HCT116 (cell line): Measurements from ENCODE around the gene ITSN1. TPM values are rescaled to one million over a fixed set of nuclear protein-coding genes. Genes with fewer than 3 reads are reported as not detected.

ENCODE experiments used
- ATAC-seq: fragments of 200-7000 bp; cut with Tn5 transposase; 2 replicates; pipeline ENCODE4 v1.9.1; 2020; ENCODE audit warnings: mild to moderate bottlenecking, moderate library complexity
- BruUV-seq: library from RNA; stranded (reverse); fragments of 400-500 nt; replicated peaks from 2 replicates; lab custom pipeline; 2021; lab: Mats Ljungman, UMichigan
- CTCF ChIA-PET: fragments of 300-600 bp; sonication (Branson Sonifier 250); formaldehyde crosslinking; loops from one replicate; lab custom pipeline; 2021; ENCODE audit warnings: antibody characterized with exemption; lab: Charles Lee
- POLR2A ChIA-PET: fragments of 300-600, 350-600 bp; sonication (Branson Sonifier 250); formaldehyde crosslinking; loops from one replicate; lab custom pipeline; 2021; ENCODE audit warnings: antibody characterized with exemption; lab: Charles Lee
- RAD21 ChIA-PET, 2 experiments: fragments of 300-600 bp; sonication (Branson Sonifier 250); formaldehyde crosslinking; loops; one replicate each; lab custom pipeline; 2023; ENCODE audit warnings: low total read pairs in 2 of 2; ENCODE audit not compliant: uncharacterized antibody in 2 of 2, unreplicated experiment in 2 of 2, low non-redundant PET in 1 of 2; lab: Charles Lee
- DNase-seq: peaks from one replicate; pipeline ENCODE4 v3.0.0-alpha.2; 2010; ENCODE audit warnings: low read depth, low spot score
- H2AFZ ChIP-seq: fragments of 200-600 bp; shearing (Covaris generic), sonication (generic); 2 replicates; pipeline ENCODE4 v1.6.1; 2017; ENCODE audit warnings: low read depth, mixed run types, mixed read lengths, antibody characterized with exemption, low read length; ENCODE audit not compliant: poor library complexity, severe bottlenecking
- H3K27ac ChIP-seq: 2 replicates; pipeline ENCODE4 v1.5.1; 2012; ENCODE audit warnings: low read depth, low read length
- H3K27me3 ChIP-seq: fragments of 200-600 bp; sonication (generic); 2 replicates; pipeline ENCODE4 v1.6.1; 2016; ENCODE audit warnings: mixed run types, low read length, mixed read lengths; ENCODE audit not compliant: insufficient read depth
- H3K36me3 ChIP-seq, 2 experiments: fragments of 200-500 bp in 1 of 2; fragments of 200-600 bp in 1 of 2; sonication (Bioruptor generic) in 1 of 2; sonication (generic) in 1 of 2; 2 replicates each; pipeline versions ENCODE4 v1.5.1 to v1.6.1; 2014 to 2016; ENCODE audit warnings: low read length in 2 of 2, inconsistent platforms in 1 of 2, mixed read lengths in 1 of 2, mixed run types in 1 of 2; ENCODE audit not compliant: insufficient read depth in 2 of 2, control insufficient read depth in 1 of 2
- H3K4me1 ChIP-seq, 2 experiments: fragments of 200-600 bp in 1 of 2; sonication (generic) in 1 of 2; 2 replicates each; pipeline versions ENCODE4 v1.5.1 to v1.6.1; 2012 to 2017; ENCODE audit warnings: low read length in 2 of 2, inconsistent platforms in 1 of 2, mild to moderate bottlenecking in 1 of 2, mixed read lengths in 1 of 2, mixed run types in 1 of 2, moderate library complexity in 1 of 2; ENCODE audit not compliant: insufficient read depth in 2 of 2, control insufficient read depth in 1 of 2
- H3K4me2 ChIP-seq: fragments of 200-600 bp; sonication (generic); 2 replicates; pipeline ENCODE4 v1.6.1; 2017; ENCODE audit warnings: mixed run types, low read length, mixed read lengths
- H3K4me3 ChIP-seq, 2 experiments: fragments of 200-600 bp in 1 of 2; sonication (generic) in 1 of 2; replicated peaks in 1 of 2; 2 replicates each; pipeline ENCODE4 v1.5.1; 2011 to 2016; ENCODE audit warnings: low read length in 2 of 2, control low read depth in 1 of 2, low read depth in 1 of 2, mild to moderate bottlenecking in 1 of 2, mixed read lengths in 1 of 2, mixed run types in 1 of 2
- H3K79me2 ChIP-seq: fragments of 200-600 bp; sonication (generic); 2 replicates; pipeline ENCODE4 v1.6.1; 2017; ENCODE audit warnings: mild to moderate bottlenecking, mixed run types, low read length, moderate library complexity, mixed read lengths; ENCODE audit not compliant: insufficient read depth
- H3K9ac ChIP-seq: fragments of 200-600 bp; sonication (generic); 2 replicates; pipeline ENCODE4 v1.6.1; 2016; ENCODE audit warnings: low read length, mixed read lengths
- H3K9me2 ChIP-seq: fragments of 200-600 bp; sonication (generic), shearing (Covaris generic); 2 replicates; pipeline ENCODE4 v1.6.1; 2017; ENCODE audit warnings: mixed run types, mild to moderate bottlenecking, moderate library complexity; ENCODE audit not compliant: insufficient read depth
- H3K9me3 ChIP-seq, 2 experiments: fragments of 200-500 bp in 1 of 2; fragments of 200-600 bp in 1 of 2; sonication (Bioruptor generic) in 1 of 2; sonication (generic) in 1 of 2; 2 replicates each; pipeline ENCODE4 v1.6.1; 2014 to 2017; ENCODE audit warnings: low read length in 2 of 2, mixed read lengths in 2 of 2, inconsistent platforms in 1 of 2, low read depth in 1 of 2, mild to moderate bottlenecking in 1 of 2, mixed run types in 1 of 2, moderate library complexity in 1 of 2; ENCODE audit not compliant: control insufficient read depth in 1 of 2, insufficient read depth in 1 of 2
- H4K20me1 ChIP-seq: fragments of 200-600 bp; sonication (generic), shearing (Covaris generic); 2 replicates; pipeline ENCODE4 v1.6.1; 2017; ENCODE audit warnings: mixed run types, mild to moderate bottlenecking, moderate library complexity; ENCODE audit not compliant: insufficient read depth
- CBX3 ChIP-seq: IDR thresholded peaks from 2 replicates; pipeline ENCODE4 v1.6.1; 2012; ENCODE audit warnings: low read depth
- CEBPB ChIP-seq: IDR thresholded peaks from 2 replicates; pipeline ENCODE4 v1.6.1; 2012; ENCODE audit warnings: low read depth
- EGR1 ChIP-seq: IDR thresholded peaks from 2 replicates; pipeline ENCODE4 v1.6.1; 2012; ENCODE audit warnings: low read depth
- ELF1 ChIP-seq: IDR thresholded peaks from 2 replicates; pipeline ENCODE4 v1.6.1; 2012; ENCODE audit warnings: low read depth, borderline replicate concordance
- EZH2 ChIP-seq: fragments of 200-600 bp; sonication (generic); IDR thresholded peaks from 2 replicates; pipeline ENCODE4 v1.6.1; 2017; ENCODE audit warnings: antibody characterized with exemption, mixed run types
- EZH2phosphoT487 ChIP-seq: fragments of 200-600 bp; IDR thresholded peaks from 2 replicates; pipeline ENCODE4 v1.6.1; 2018; ENCODE audit warnings: antibody characterized with exemption, borderline replicate concordance
- FOSL1 ChIP-seq: IDR thresholded peaks from 2 replicates; pipeline ENCODE4 v1.6.1; 2012; ENCODE audit warnings: low read depth
- POLR2A ChIP-seq: IDR thresholded peaks from 2 replicates; pipeline ENCODE4 v1.7.0; 2011; ENCODE audit warnings: borderline replicate concordance; ENCODE audit not compliant: insufficient read depth, insufficient read length; ENCODE audit errors: extremely low read depth
- POLR2AphosphoS5 ChIP-seq: IDR thresholded peaks from 2 replicates; pipeline ENCODE4 v1.6.1; 2011; ENCODE audit warnings: mild to moderate bottlenecking, low read depth, low read length, moderate library complexity
- RAD21 ChIP-seq: IDR thresholded peaks from 2 replicates; pipeline ENCODE4 v1.6.1; 2012; ENCODE audit warnings: low read depth, mild to moderate bottlenecking
- SIN3A ChIP-seq: IDR thresholded peaks from 2 replicates; pipeline ENCODE4 v1.6.1; 2012; ENCODE audit warnings: low read depth
- SP1 ChIP-seq: IDR thresholded peaks from 2 replicates; pipeline ENCODE4 v1.6.1; 2012; ENCODE audit warnings: low read depth
- SRF ChIP-seq: IDR thresholded peaks from 2 replicates; pipeline ENCODE4 v1.6.1; 2012; ENCODE audit warnings: low read depth
- TCF7L2 ChIP-seq: IDR thresholded peaks from 2 replicates; pipeline ENCODE4 v1.7.0; 2011; ENCODE audit warnings: borderline replicate concordance, inconsistent platforms; ENCODE audit not compliant: insufficient read depth, insufficient read length; ENCODE audit errors: extremely low read depth
- YY1 ChIP-seq: IDR thresholded peaks from 2 replicates; pipeline ENCODE4 v1.6.1; 2011; ENCODE audit warnings: low read length, low read depth, moderate library complexity, mild to moderate bottlenecking; ENCODE audit not compliant: insufficient replicate concordance; ENCODE audit errors: extremely low read depth
- ZFX ChIP-seq: fragments of 450-650 bp; IDR thresholded peaks from 2 replicates; pipeline ENCODE4 v1.6.1; 2017
- ZNF274 ChIP-seq: fragments of 200-500 bp; sonication (Bioruptor generic); IDR thresholded peaks from 2 replicates; pipeline ENCODE4 v1.6.1; 2014; ENCODE audit warnings: mild to moderate bottlenecking, low read depth, low read length, inconsistent platforms
- intact Hi-C: fragments of 100-400 bp; cut with micrococcal nuclease; formaldehyde crosslinking; loops from 2 replicates; pipeline ENCODE4 v1.10.0; 2022
- total RNA-seq: library from RNA; stranded (reverse); gene quantifications from one replicate; pipeline ENCODE4 v1.2.1, GENCODE V29; 2021; ENCODE audit not compliant: unreplicated experiment
- TF ChIP-seq, protein P1 (sequence below): IDR thresholded peaks from 2 replicates; pipeline ENCODE4 v1.6.1; 2012
- TF ChIP-seq, protein P2 (sequence below), 3 experiments: fragments of 200-600 bp in 1 of 3; sonication (generic) in 1 of 3; IDR thresholded peaks in 2 of 3; conservative IDR thresholded peaks in 1 of 3; 2 replicates each; pipeline ENCODE4 v1.5.1; 2012 to 2017; ENCODE audit warnings: low read depth in 2 of 3, low read length in 2 of 3, antibody characterized with exemption in 1 of 3, borderline replicate concordance in 1 of 3, control low read depth in 1 of 3, mild to moderate bottlenecking in 1 of 3, mixed read lengths in 1 of 3, mixed run types in 1 of 3, moderate library complexity in 1 of 3; ENCODE audit not compliant: insufficient read depth in 1 of 3
- TF ChIP-seq, protein P3 (sequence below): IDR thresholded peaks from 2 replicates; pipeline ENCODE4 v1.6.1; 2012
- TF ChIP-seq, protein P4 (sequence below): IDR thresholded peaks from 2 replicates; pipeline ENCODE4 v1.6.1; 2012; ENCODE audit warnings: low read depth

The ITSN1 gene
- total RNA-seq, 1 experiment from 2014 or later: 25.8 TPM

DNA sequence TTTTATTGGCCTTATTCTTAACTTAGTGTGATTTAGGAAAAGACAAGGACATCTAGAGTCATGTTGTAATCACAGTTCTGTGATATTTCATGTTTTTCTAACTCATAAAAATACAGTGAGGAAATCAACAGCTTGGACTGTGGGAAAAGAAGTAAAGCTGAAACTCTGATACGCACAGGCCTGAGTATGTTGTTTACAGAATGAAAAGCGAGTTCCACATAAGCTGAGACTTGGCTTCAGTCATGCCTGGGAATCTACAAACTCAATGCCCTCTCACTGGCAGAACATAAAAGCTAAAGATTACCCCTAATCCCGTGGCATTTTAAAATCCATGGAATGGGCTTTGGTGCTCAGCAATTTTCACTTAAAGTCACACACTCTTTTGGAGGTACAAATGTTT is 296.9 kb downstream of the ITSN1 start (continued):
- TF ChIP-seq TCF7L2 (no peak), POLR2AphosphoS5 (no peak), ELF1 (no peak)
- TF ChIP-seq, all 23 proteins: peak for 0

DNA sequence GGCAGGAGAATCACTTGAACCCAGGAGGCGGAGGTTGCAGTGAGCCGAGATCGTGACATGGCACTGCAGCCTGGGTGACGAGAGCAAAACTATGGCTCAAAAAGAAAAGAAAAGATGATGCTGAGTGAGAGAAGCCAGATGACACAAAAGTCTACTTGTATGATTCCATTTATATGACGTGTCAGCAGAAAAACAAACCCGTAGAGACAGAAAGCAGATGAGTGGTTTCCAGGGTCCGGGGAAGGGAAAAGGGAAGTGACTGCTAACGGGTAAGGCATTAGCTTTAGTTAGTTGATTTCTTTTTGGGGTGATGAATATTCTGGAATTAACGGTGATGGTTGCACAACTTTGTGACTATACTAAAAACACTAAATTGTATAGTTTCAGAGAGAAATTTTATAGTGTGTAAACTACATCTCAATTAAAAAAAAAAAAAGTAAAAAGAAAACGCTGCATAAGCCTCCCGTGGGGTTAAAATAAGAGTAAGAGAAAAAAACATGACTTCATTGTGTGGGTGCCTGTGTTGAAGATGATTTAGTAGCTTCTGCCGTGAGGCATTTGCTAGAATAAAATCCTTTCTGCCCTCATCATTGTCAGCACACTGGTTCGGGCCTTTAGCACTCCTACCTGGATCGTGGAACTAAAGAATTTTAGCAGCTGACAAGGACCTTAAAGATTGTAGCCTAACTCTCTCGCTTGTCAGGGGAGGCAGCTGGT is 298.0 kb downstream of the ITSN1 start:
- Histone ChIP-seq H2AFZ (no peak overlapping the region), H3K9me2 (no peaks in the 10 kb centered on the region), H3K4me3 (no peak overlapping the region), H3K36me3 (no peaks in the 10 kb centered on the region), H3K4me1 (0 out of 4 replicates have a peak, but pooled peaks cover 0 to 3% of the 10 kb centered on the region in 2 experiments), H3K9ac (no peak overlapping the region), H4K20me1 (no peaks in the 10 kb centered on the region), H3K4me2 (no peak overlapping the region), H3K27ac (no peak overlapping the region), H3K9me3 (no peaks in the 10 kb centered on the region), H3K79me2 (no peaks in the 10 kb centered on the region), H3K27me3 (no peaks in the 10 kb centered on the region)
- ChIA-PET CTCF (interaction anchor here (2.5 kb wide), 1 partner anchor 16 kb away, joined by 8 read pairs; no protein-coding TSS in a partner anchor), RAD21 (no interaction called here), POLR2A (interaction anchor here (0.6 kb wide), 1 partner anchor 15 kb away, joined by 7 read pairs; no protein-coding TSS in a partner anchor)
- intact Hi-C loops: loop anchor here (10.0 kb wide), 1 partner anchor 134 kb away; the partner anchor contains the start of genes MRPS6 and SLC5A3
- DNase-seq (no peak), ATAC-seq (no peak)
- BruUV-seq: no TSS peak
- TF ChIP-seq SRF: no peak
- TF ChIP-seq CEBPB: no peak
- TF ChIP-seq, protein P1, sequence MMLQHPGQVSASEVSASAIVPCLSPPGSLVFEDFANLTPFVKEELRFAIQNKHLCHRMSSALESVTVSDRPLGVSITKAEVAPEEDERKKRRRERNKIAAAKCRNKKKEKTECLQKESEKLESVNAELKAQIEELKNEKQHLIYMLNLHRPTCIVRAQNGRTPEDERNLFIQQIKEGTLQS: no peak
- no peak for TF ChIP-seq YY1
- TF ChIP-seq ZFX: no peak
- no peak for TF ChIP-seq CBX3
- TF ChIP-seq RAD21: no peak
- no peak for TF ChIP-seq SIN3A
- TF ChIP-seq POLR2AphosphoS5: no peak
- no peak for TF ChIP-seq POLR2A
- TF ChIP-seq SP1: no peak
- no peak for TF ChIP-seq EGR1
- TF ChIP-seq, protein P2, sequence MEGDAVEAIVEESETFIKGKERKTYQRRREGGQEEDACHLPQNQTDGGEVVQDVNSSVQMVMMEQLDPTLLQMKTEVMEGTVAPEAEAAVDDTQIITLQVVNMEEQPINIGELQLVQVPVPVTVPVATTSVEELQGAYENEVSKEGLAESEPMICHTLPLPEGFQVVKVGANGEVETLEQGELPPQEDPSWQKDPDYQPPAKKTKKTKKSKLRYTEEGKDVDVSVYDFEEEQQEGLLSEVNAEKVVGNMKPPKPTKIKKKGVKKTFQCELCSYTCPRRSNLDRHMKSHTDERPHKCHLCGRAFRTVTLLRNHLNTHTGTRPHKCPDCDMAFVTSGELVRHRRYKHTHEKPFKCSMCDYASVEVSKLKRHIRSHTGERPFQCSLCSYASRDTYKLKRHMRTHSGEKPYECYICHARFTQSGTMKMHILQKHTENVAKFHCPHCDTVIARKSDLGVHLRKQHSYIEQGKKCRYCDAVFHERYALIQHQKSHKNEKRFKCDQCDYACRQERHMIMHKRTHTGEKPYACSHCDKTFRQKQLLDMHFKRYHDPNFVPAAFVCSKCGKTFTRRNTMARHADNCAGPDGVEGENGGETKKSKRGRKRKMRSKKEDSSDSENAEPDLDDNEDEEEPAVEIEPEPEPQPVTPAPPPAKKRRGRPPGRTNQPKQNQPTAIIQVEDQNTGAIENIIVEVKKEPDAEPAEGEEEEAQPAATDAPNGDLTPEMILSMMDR (IDR thresholded peaks at IDR 0.05 in 2 of 3, conservative IDR thresholded peaks at IDR 0.05 in 1 of 3; ENCODE audit: borderline replicate concordance in 1 of 3, insufficient read depth in 1 of 3, low read depth in 2 of 3, low read length in 2 of 3): no peak
- TF ChIP-seq, protein P3, sequence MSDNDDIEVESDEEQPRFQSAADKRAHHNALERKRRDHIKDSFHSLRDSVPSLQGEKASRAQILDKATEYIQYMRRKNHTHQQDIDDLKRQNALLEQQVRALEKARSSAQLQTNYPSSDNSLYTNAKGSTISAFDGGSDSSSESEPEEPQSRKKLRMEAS: no peak
- no peak for TF ChIP-seq FOSL1
- TF ChIP-seq, protein P4, sequence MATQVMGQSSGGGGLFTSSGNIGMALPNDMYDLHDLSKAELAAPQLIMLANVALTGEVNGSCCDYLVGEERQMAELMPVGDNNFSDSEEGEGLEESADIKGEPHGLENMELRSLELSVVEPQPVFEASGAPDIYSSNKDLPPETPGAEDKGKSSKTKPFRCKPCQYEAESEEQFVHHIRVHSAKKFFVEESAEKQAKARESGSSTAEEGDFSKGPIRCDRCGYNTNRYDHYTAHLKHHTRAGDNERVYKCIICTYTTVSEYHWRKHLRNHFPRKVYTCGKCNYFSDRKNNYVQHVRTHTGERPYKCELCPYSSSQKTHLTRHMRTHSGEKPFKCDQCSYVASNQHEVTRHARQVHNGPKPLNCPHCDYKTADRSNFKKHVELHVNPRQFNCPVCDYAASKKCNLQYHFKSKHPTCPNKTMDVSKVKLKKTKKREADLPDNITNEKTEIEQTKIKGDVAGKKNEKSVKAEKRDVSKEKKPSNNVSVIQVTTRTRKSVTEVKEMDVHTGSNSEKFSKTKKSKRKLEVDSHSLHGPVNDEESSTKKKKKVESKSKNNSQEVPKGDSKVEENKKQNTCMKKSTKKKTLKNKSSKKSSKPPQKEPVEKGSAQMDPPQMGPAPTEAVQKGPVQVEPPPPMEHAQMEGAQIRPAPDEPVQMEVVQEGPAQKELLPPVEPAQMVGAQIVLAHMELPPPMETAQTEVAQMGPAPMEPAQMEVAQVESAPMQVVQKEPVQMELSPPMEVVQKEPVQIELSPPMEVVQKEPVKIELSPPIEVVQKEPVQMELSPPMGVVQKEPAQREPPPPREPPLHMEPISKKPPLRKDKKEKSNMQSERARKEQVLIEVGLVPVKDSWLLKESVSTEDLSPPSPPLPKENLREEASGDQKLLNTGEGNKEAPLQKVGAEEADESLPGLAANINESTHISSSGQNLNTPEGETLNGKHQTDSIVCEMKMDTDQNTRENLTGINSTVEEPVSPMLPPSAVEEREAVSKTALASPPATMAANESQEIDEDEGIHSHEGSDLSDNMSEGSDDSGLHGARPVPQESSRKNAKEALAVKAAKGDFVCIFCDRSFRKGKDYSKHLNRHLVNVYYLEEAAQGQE: no peak
- no peak for TF ChIP-seq ZNF274
- TF ChIP-seq EZH2: no peak
- TF ChIP-seq EZH2phosphoT487: no peak
